GM18502 (cell line): ENCODE results near the gene SMU1.

Experiments used
- ATAC-seq: cut with Tn5 transposase; IDR thresholded peaks from one replicate; pipeline ENCODE4 v1.9.1; 2021; ENCODE audit warnings: mild to moderate bottlenecking; ENCODE audit not compliant: unreplicated experiment, poor library complexity

Gene SMU1

DNA sequence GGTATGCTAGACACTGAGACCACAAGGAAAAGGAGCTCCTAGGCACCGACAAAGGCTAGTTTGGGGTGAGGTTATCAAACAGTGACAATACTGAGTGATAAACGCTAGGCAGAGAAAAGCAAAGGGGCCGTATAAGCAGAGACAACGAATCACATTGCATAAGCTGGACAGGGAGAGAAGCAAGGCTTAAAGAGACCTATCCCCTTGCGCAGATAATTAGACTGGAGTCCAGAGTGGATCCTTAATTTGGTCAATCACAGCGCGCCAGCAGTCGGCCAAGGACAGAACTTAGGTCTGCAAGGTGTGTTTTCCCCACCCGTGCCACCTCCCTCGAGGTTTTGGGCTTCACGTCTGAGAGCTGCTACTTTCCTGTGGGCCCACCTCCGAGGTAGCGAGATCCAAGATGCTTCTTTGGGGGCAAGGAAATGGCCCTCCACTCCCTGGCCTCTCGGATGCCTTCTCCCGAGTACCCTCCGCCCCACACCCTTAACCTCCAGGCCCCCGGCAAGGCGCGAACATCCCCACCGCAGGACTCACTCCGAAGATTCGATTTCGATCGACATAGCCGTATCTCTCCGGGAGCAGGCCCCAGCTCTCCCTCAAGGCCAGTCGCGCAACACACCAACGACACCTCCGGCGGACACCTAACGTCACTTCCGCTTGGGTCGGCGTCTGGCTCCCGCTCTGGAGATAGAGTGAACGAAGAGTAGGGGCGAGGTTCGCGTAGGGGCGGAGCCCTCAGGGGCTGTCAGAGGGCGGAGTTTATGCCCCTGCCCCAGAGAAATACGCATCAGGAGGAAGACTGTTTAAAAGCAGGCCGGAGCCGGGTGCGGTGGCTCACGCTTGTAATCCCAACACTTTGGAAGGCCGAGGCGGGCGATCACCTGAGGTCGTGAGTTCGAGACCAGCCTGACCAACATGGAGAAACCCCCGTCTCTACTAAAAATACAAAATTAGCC, at the start of gene SMU1:
SMU1 (minus strand) TSS at position 629 of the 959 bp plus-strand sequence; CDS start at position 563, 66 bp downstream.
- peak; percentile 99 for ATAC-seq

DNA sequence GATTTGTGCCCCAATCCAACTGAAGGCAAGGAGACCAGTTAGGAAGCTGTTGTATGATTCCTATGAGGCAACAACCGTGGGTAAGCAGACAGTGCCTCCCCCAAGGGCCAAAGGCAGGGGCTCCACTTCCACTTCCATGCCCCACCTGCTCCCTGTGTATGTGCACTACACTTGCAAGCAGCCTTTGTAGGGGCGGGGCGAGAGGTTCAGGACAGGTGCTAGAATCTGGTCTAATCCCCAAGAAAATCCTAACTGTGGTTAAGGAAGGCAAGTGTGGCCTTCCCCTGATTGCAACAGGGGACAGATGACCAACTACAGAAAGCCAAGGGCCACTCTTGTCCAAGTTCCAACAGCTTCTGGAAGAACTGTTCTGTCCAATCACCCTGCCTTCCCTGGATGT, 49.0 kb upstream of the SMU1 start:
- no peak for ATAC-seq

GRCh38 chr9:33124751-33125381, 48.4 kb upstream of the SMU1 start:
- ATAC-seq = peak; percentile 54

- ATAC-seq = no peak
These were observed 47.6 kb upstream of the SMU1 start for GRCh38 chr9:33124046-33124445.

DNA sequence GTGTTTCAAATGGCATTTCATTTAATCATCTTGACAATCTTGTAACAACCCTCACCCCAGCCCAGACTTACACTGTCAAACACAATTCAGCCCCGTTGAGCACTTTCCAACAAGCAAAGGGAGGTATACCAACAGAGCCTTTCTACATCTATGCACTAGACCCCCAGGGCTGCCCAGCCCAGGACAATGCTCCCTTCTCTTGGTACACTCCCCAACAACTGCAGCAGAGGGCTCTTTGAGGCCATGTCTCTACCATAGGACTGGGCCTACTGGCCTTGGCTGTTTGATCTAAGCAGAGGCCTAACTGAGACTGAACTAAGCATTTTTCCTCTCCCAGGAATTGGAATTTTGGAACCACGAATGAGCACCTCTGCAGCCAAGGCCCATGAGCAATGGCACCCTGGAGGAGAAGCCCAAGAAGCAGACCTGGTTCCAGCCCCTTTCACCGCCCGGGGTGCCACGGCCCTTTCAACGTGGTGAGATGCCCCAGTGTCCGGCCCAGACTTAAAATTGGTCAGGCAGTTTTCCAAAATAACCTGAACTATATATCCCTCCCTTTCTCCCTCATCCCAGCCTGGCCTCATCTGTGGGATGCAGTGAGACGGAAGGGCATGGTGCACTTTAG, 47.0 kb upstream of the SMU1 start:
- ATAC-seq = no peak

GRCh38 chr9:33120620-33121019, 44.1 kb upstream of the SMU1 start:
- ATAC-seq = no peak

DNA sequence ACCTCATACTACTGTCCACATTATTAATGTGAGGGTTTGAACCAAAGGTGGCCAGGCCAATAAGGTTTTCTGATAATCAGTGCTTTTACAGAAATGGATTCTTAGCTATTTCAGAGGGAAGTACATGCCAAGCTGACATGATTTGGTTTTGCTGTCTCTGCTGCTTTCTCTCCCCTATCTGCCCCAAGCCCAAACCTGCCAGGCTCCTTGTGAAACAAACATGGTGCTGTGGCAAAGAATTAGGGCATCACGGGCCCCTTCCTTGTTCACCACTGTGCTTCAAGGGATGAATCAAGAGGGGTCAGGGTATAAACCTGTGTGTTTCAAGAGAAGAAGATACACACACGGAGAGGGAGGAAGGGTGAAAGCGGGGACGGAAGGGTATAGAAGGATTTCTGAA, 41.3 kb upstream of the SMU1 start:
- ATAC-seq = no peak

DNA sequence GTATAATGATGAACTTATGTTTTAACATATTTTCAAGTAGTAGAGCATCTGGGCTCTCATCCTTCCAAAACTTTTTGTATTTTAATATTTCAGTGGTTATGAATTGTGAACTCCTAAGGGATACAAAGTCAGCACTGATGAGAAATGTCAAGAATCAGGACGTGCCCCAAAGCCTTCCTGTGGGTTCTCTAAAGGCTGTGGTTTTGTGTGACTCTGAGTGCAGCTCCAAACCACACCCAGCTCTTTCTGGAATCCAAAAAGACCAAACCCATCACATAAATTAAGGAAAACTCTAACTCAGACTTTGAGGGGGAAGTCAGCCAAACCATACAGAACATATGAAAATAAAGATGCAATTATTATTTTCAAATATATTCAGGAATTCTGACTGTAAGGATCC, 40.8 kb upstream of the SMU1 start:
- no peak for ATAC-seq

- ATAC-seq = peak; percentile 62
These were observed 40.4 kb upstream of the SMU1 start for GRCh38 chr9:33116860-33117259.

GRCh38 chr9:33114746-33115145, 38.3 kb upstream of the SMU1 start:
- ATAC-seq = no peak

GRCh38 chr9:33113799-33114547, 37.5 kb upstream of the SMU1 start:
- ATAC-seq = no peak

DNA sequence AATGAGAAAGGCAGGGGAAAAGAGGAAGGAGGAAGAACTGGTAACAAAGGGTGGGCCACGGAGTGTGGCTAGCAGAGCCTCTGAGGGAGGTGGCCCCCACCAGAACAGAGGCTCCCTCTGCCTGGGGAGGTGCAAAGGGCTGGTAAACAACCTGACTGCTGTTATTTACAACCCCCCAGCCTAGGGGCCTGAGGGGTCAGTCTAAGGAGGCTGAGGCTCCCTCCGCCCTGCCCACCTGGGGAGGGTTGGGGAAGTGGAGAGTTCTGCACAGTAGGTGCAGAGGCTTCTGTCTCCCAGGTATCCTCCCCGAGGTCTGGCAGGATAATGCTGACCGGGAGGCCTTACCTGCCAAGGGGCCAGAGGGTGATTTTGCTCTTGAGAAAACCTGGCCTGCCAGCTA, 35.6 kb upstream of the SMU1 start:
- ATAC-seq = no peak

GRCh38 chr9:33111631-33112030, 35.2 kb upstream of the SMU1 start:
- no peak for ATAC-seq

DNA sequence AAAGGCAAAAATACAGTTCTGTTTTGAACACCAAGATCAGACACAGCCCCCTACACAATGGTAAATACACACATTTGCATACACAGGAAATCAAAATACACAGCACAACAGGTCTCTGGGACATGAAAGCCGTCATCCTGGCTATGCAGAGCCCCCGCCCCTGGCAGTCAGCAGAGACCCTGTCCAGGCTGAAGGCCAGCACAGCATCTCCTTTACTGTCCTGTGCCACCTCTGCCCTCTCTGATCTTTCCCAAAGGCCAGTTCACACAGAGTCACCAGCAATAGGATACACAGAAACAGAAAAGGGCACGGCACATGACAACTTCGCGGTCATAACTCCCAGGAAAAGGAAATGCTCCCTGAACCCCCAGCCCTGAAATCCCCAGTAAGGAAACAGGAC, 34.2 kb upstream of the SMU1 start:
- no peak for ATAC-seq

DNA sequence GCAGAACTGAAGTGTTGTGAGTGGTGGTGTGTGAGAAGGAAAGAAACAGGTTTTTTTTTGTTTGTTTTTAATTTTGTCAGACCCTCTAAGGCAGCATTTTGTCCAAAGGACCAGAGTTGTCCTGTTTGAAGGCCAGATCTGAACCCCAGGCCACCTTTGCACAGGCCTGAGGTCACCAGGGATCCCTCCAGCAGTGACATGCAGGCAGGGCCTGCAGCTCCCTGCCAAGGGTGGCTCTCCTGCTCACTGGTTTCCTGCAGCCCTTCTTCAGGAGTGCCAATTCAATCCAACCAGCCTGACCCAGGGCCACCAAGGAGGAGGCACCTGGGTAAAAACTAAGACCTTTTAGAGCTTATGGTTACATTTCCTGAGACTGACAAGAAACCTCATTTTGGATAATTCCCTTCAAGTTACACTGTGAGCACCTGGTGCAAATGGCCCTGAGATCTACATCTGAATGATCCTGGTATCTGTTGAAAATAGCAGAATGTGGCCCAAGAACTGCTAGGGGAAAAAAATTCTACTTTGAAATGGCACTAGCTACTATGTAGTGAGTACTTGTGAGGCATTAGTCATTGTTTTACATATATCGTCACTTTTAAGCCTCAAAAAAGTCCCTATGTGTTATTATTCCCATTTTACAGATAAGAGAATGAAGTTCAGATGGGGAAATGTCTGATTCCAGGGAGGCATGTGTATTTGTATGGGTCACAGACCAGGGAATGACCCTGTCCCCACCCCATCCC, 33.5 kb upstream of the SMU1 start:
- ATAC-seq = no peak

- ATAC-seq = no peak
These were observed 32.6 kb upstream of the SMU1 start for GRCh38 chr9:33109097-33109496.

DNA sequence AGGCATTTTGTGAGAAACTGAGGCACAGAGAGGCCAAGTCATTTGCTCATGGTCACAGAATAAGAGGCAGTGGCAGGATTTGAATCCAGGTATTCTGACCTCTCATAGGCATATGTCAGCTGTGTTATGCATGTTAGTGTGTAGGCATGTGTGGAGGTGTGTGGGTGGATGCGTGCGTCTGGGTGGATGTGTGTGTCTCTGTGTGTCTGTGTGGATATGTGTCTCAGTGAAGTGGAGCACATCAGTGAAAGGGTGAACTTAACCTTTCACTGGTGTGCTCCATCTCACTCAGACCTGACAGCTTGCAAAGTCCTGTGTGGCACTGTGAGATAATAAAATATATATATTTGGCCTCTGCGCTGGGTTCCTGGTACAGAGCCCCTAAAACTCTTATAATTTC, 32.0 kb upstream of the SMU1 start:
- no peak for ATAC-seq

GRCh38 chr9:33107762-33108161, 31.3 kb upstream of the SMU1 start:
- ATAC-seq = no peak

GRCh38 chr9:33106827-33107621, 30.6 kb upstream of the SMU1 start:
- ATAC-seq = no peak
